NT2/D1 (cell line): ENCODE measurements around the gene AHNAK.

Experiments used
- SUZ12 ChIP-seq: IDR thresholded peaks from 2 replicates; pipeline ENCODE4 v1.6.1; 2011; ENCODE audit not compliant: insufficient read length, insufficient read depth; ENCODE audit errors: extremely low read depth
- YY1 ChIP-seq: IDR thresholded peaks from 2 replicates; pipeline ENCODE4 v1.6.1; 2011; ENCODE audit not compliant: insufficient read length, insufficient read depth
- ZNF274 ChIP-seq: IDR thresholded peaks from 2 replicates; pipeline ENCODE4 v1.6.1; 2011; ENCODE audit warnings: mild to moderate bottlenecking, low read depth, low read length

- TF ChIP-seq YY1 (no peak), SUZ12 (no peak), ZNF274 (no peak)
Measured at GRCh38 chr11:62556108-62556874, 9.7 kb upstream of the AHNAK start.
